IPS-18c (cell line): ENCODE results near the gene TTLL3.
"Not testable (repeated sequence)": the region's sequence is repeated elsewhere in the genome, so short reads cannot be mapped to it uniquely, and the experiment has no call there.

Experiments used
- H3K4me3 ChIP-seq: 2 replicates; pipeline ENCODE4 v1.7.0; 2013; ENCODE audit warnings: low read depth, mild to moderate bottlenecking, low read length, moderate library complexity; ENCODE audit not compliant: insufficient read depth
- H3K9me3 ChIP-seq: one replicate; pipeline ENCODE4 v1.6.1; 2013; ENCODE audit warnings: mild to moderate bottlenecking, low read length, moderate library complexity; ENCODE audit not compliant: control insufficient read depth, insufficient read depth

The TTLL3 gene

DNA sequence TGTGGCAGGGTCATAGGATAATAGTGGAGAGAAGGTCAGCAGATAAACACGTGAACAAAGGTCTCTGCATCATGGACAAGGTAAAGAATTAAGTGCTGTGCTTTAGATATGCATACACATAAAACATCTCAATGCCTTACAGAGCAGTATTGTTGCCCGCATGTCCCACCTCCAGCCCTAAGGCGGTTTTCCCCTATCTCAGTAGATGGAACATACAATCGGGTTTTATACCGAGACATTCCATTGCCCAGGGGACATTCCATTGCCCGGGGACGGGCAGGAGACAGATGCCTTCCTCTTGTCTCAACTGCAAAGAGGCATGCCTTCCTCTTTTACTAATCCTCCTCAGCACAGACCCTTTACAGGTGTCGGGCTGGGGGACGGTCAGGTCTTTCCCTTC, 37.8 kb downstream of the TTLL3 start:
- H3K4me3 ChIP-seq, H3K9me3 ChIP-seq: not testable (repeated sequence)

DNA sequence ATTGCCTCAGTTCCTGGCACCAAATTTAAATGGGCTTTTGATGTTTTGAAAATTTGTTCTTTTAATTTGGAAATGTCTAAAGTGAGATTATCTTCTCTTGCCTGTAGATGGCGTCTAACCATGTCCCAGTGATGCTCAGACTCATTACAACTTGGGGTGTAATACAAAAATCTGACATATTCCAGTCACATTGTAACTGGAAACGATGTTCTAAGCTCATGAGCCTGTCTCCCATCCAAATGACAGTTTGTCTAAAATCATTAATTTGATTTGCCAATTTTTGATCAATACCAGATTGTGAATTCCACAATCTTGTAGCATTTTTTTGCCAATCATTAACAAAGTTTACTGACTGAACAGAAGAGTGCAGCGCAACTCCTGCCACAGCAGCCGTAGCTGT, 38.8 kb downstream of the TTLL3 start:
- H3K9me3 ChIP-seq, H3K4me3 ChIP-seq: not testable (repeated sequence)

DNA sequence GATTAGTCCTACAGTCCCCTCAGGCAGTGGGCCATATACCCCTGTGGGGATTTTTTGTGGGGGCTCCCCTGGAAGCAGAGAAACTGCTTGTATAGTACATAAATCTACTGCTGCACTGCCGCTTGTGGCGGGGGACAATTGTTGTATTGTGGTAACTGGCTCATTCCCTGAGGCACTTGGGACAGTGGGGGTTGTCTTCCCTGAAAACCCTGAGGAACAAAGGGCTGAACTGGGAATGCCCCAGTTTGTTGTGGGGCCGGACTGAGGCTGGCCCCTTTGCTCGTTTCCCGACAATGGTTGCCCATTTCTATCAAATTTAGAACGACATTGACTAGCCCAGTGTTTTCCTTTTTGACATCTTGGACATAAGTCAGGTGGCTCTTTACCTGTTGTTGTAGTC, 41.3 kb downstream of the TTLL3 start:
- H3K9me3 ChIP-seq, H3K4me3 ChIP-seq: not testable (repeated sequence)

DNA sequence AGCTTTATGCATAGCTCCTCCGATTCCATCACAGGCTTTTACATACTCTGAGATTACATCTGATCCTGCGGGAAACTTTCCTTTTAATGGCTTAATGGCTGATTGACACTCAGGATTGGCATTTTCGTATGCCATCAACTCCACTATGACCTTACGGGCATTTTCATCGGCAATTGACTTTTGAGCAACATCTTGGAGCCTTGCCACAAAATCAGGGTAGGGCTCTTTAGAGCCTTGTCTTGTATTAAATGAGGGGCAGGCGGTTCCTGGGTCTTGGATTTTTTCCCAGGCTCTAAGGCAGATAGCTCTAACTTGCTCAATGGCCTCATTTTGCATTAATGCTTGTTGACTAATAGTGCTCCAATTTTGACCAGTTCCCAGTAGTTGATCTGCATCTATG, 41.9 kb downstream of the TTLL3 start:
- H3K4me3 ChIP-seq, H3K9me3 ChIP-seq: not testable (repeated sequence)

DNA sequence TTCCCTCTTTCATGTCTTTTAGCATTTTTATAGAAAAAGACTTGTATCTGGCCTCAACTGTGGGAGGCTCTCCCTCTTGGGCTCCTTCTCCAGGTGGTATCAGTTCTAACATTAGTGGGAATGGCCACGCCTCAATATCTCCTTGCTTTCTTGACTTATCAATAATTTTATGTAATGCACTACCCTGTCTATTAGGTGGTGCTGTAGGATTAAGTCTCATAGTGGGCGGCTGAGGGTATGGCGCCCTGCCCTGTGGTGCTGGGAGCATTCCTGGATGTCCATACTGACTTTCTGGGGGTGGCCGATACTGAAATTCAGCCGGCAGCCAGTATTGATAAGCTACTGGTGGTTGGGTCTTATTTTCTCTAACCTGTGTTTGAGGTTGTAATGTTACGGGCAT, 42.5 kb downstream of the TTLL3 start:
- Histone ChIP-seq H3K4me3 (no peak overlapping the region), H3K9me3 (no peaks in the 10 kb centered on the region)

DNA sequence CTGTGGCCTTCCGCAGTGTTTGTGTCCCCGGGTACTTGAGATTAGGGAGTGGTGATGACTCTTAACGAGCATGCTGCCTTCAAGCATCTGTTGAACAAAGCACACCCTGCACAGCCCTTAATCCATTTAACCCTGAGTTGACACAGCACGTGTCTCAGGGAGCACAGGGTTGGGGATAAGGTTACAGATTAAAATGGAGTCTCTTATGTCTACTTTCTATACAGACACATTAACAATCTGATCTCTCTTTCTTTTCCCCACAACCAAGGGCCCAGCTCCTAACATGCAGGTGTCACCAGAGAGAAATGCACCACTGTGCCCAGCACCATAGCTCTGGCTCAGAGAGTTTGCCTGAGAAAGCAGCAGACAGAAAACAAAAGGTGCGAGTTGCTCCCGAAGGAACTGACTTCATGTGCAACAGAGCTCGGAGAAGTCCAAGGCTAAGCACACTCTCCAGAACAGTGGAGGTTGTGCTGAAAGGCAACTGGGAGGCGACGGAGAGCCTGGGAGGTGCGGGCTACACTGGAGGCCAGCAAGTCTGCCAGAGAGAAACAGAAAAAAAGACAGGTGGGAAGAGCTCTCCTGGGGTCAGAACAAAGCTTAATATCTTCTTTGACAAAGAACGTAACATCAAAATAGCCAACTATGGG, 44.4 kb downstream of the TTLL3 start:
- H3K4me3 ChIP-seq, H3K9me3 ChIP-seq: not testable (repeated sequence)

DNA sequence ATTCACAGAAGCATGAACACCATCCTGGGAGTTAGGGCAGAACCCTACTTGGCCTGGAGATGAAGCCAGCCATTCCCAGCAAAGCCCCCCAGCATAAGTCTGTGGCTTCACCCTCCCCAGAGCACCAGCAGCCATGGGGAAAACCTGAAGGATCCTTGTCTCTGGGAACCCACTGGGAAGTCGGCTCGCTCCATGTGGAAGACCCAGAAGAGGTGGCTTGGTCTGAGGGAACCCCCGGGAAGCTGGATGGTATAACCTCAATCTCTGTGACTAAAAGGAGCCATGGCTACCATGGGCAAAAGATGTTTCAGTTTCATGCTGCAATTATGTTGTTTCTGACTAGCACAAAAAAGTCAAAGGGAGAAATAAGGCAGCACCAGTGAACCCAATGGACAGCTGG, 45.5 kb downstream of the TTLL3 start:
- H3K4me3 ChIP-seq: no peak overlapping the region
- no peaks in the 10 kb centered on the region for H3K9me3 ChIP-seq

DNA sequence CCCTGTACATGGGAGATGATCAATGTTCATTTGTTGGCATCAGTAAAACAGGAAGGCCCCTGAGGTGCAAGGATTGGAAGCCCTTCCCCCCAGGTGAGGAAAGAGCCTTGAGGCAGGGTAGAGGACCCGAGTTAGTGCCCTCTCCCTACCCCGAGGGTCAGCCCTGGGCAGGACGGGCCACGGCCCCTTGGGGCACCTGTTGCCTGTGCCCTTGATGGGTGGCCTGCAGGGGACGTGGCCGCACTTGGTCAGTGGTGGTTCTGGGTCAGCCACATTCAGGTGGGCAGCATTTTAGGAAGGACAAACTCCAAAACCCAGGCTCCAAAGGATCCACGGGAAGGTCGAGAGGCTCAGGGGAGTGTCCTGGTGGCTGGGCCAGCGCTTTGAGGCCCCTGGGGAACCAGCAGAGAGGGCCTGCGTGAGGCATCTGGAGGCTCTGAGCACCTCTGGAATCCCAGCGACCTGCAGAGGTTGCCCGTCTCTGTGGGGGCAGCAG, 49.5 kb downstream of the TTLL3 start:
- Histone ChIP-seq H3K4me3 (no peak overlapping the region), H3K9me3 (no peaks in the 10 kb centered on the region)

DNA sequence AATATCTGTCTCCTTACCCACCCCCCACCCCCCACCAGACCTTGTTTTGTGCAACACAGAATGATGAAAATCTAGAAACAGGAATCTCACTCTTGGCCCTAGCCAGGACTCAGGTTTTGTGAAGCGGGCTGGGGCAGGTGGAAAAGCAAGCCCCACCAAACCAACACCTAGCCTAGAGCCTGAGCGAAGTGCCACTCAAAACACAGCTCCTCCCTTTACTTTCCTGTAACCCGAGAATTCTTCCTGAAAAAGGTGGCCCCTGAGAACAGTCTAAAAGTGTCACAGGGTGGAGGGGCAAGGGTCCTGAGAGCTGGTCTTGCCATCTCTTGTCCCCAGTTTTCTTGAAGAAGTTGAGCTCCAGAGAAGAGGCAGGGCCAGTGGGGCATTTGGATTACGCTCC, 51.1 kb downstream of the TTLL3 start:
- no peak overlapping the region for H3K4me3 ChIP-seq
- H3K9me3 ChIP-seq: no peaks in the 10 kb centered on the region

DNA sequence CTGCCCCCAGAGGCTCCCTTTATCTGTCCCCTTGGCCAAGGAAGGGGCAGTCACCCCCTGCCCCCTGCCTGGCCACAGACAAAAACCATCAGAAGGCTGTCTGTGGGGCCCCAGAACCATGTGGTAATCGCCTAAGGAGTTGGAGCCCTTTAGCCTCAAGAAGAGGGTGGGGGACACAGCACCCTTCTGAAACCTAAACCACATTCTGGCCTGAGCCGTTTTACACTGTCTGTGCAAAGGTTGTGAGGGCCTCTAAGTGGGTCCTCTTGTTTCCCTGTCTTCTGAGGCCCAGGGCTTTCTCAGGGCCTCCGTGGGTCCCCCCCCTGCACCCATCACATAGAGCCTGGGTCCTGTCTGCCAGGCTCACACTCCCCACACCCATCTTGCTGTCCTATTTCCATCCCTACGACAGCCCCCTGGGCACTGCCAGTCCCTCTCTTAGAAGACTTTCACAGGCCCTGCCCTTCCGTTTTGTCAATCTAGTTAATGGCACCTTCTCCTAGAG, 51.6 kb downstream of the TTLL3 start:
- H3K4me3 ChIP-seq: no peak overlapping the region

DNA sequence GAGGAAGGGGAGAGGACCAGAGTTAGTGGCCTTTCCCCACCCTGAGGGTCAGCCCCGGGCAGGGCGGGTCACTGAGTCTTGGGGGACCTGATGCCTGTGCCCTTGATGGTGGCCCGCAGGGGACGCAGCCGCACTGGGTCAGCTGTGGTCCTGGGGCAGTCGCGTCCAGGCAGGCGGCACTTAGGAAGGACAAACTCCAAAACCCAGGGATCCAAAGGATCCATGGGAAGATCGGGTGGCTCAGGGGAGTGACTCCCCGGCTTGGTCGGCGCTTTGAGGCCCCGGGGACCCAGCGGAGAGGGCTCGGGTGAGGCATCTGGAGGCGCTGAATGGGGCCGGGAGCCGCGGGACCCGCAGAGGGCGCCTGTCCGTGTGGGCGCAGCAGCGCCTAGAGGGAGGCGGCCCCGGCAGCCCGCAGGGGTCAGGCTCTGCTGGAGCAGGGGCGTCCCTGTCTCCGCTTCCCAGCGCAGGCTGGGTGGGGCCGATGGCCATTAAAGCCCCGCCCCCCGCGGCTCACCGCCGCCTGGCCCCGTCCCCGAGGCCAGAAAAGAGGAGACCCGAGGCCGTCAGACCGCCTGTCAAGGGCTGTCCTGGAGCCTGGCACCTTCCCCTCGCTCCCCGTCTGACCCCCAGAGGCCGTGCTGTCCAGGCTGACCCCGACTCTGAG, 52.5 kb downstream of the TTLL3 start:
- Histone ChIP-seq H3K9me3 (no peaks in the 10 kb centered on the region), H3K4me3 (peak overlapping the region; percentile 39; the same call in 1 of the 2 replicates)

More for the DNA sequence above, 51.6 kb downstream of the TTLL3 start:
- H3K9me3 ChIP-seq: no peaks in the 10 kb centered on the region

DNA sequence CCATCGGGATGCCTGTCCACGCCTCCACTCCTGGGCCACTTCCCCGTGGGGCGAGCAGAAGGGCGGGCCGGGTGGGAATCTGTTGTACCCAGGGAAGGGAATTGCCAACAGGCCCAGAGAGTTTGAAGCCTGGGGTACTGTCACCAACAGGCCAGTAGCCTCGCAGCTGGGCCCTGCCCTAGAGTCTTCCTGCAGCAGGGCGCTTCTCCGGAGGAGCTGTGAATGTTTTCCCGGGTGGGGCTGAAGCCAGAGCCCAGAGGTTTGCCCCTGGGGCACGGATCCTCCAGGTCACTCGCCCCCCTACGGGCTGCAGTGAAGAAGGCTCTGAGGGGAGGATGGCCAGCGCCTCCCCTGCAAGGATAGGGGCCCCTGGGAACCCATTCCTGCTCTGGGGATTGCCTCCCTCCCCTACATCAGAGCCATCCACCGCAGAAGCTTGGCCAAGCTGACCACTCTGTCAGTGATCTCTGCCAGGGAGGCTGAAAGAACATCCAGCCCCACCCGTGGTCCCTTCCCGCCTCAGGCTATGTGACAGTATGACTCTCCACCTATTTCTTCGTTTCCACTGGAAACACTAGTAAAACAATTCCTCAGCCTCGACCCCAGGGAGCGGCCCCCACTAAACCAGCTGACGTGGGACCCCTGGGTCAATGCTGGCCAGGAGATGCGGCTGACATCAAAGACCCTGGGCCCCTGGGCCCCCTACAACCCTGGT, 53.2 kb downstream of the TTLL3 start:
- no peak overlapping the region for H3K4me3 ChIP-seq
- H3K9me3 ChIP-seq: no peaks in the 10 kb centered on the region

DNA sequence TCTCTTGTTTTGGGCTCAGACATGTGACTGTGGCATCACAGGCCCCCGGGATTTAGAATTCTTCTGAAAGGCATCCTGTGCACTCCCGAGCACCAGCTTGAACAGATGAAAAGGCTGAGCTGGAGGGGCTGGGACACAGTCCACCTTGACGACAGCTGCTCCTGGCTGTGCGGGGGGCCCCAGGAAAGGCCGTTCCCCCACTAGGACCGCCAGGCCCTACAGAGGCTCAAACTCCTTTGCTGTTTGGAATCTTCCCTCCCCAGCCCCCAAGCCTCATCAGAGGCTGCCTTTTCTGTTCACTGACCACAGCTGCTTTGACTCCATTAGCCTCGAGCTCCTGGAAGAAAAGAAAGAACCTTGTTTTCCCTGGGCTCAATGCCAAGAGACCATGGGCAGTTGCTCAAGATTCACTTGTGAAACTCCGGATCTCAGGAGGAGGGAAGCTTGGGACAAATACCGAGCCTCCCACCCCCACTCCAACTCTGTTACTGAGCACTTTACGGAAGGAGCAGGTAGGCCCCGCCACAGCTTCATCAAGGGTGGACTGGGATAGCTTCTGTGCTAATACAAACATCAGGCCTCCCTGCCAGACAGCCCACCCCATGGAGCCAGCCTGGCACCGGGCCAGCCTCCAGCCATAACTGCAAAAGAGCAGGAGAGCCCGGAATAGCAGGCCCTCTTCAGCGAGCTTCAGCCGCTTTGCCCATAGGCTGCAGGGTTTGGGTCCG, 54.3 kb downstream of the TTLL3 start:
- Histone ChIP-seq H3K9me3 (no peaks in the 10 kb centered on the region), H3K4me3 (no peak overlapping the region)

DNA sequence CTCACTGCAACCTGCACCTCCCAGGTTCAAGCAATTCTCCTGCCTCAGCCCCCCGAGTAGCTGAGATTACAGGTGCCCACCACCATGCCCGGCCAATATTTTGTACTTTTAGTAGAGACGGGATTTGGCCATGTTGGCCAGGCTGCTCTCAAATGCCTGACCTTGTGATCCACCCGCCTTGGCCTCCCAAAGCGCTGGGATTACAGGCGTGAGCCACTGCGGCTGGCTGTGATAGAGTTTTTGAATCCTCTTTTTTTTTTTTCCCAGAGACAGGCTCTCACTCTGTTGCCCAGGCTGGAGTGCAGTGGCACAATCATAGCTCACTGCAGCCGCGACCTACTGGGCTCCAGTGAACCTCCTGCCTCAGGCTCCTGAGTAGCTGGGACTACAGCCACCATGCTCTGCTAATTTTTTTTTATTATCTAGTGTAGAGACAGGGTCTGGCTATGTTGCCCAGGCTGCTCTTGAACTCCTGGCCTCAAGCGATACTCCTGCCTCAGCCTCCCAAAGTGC, 55.1 kb downstream of the TTLL3 start:
- not testable (repeated sequence) for H3K9me3 ChIP-seq, H3K4me3 ChIP-seq

DNA sequence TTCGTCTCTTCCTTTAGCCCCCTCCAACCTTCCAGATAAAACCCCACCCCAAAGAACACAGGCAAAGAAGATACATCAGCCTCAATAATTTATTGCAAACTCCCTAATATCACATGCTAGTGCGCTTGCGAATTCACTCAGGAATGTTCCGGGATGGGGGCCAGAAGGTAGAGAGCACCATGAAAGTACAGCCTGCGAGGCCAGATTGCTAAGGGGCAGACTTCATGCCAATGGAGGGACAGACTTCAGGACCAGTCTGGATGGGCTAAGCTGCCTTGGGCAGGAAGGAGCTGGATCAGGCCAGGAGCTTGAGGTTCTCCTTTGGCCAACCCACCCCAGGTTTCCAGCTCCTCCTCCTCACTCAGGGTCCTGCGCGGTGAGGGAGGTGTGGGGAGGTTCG, 56.6 kb downstream of the TTLL3 start:
- H3K4me3 ChIP-seq: no peak overlapping the region
- no peaks in the 10 kb centered on the region for H3K9me3 ChIP-seq

DNA sequence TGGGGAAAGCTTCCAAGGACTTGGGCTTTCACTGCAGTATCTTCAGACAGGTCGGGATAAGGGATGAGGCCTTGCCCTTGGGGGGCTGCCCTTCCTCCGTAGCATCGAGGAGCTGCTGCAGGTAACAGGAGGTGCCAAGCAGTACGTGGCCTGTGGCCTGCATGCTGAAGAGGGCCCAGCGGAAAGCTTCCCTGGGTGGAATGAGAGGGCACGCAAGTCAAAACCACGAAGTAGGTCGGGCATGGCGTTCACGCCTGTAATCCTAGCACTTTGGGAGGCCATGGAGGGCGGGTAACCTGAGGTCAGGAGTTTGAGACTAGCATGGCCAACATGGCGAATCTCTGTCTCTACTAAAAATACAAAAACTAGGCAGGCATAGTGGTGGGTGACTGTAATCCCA, 57.0 kb downstream of the TTLL3 start:
- no peaks in the 10 kb centered on the region for H3K9me3 ChIP-seq
- no peak overlapping the region for H3K4me3 ChIP-seq

DNA sequence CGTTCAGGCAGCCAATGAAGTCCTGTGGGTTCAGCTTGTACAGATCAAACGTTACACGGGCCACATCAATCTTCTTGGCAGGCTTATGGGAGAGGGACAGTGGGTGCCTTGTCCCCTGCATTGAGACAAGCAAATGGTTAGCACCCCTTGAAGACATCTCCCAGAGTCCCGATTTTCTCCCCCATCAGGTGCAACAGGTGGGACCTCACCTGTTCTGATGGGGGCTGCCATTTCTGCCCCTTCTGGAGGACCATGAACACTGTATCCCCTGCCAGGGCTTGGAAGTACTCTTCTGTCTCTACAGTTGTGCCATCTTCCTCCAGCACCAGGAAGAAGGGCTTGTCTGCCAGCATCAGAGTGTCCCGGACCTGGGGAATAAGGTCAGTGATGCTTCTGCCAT, 59.9 kb downstream of the TTLL3 start:
- no peak overlapping the region for H3K4me3 ChIP-seq
- H3K9me3 ChIP-seq: no peaks in the 10 kb centered on the region
